Stimulated activated naive CD4-positive, alpha-beta T cell treated with Interleukin-2 at 50 U/mL for 16 hours (primary cell): Measurements from ENCODE around the gene EDC4.
"Not testable (repeated sequence)": the region's sequence is repeated elsewhere in the genome, so short reads cannot be mapped to it uniquely, and the experiment has no call there.

Source experiments
- DNase-seq: peaks from one replicate; lab custom pipeline; 2025; lab: John Stamatoyannopoulos, UW

EDC4 gene

DNA sequence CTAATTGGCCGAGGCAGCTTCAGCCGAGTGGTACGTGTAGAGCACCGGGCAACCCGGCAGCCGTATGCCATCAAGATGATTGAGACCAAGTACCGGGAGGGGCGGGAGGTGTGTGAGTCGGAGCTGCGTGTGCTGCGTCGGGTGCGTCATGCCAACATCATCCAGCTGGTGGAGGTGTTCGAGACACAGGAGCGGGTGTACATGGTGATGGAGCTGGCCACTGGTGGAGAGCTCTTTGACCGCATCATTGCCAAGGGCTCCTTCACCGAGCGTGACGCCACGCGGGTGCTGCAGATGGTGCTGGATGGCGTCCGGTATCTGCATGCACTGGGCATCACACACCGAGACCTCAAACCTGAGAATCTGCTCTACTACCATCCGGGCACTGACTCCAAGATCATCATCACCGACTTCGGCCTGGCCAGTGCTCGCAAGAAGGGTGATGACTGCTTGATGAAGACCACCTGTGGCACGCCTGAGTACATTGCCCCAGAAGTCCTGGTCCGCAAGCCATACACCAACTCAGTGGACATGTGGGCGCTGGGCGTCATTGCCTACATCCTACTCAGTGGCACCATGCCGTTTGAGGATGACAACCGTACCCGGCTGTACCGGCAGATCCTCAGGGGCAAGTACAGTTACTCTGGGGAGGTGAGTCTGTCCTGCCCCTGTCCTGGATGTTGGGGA, 36.3 kb downstream of the EDC4 start:
- no peak for DNase-seq

DNA sequence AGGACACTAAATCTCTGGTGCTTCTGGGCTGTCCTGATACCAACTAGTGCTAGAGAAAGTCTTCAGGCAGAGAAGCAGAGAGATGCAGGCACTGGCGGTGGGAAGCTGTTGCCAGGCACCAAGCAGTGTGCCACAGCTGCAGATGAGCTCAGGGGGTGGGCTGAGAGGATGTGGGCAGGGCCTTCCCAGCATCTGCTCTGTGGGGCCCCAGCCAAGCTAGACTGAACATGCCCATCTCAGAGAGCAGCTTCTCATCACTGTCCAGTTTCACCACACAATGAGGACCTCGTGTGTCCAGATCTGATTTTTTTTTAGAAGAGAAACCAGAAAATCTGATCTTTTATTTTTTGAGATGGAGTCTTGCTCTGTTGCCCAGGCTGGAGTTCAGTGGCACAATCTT, 37.3 kb downstream of the EDC4 start:
- no peak for DNase-seq

DNA sequence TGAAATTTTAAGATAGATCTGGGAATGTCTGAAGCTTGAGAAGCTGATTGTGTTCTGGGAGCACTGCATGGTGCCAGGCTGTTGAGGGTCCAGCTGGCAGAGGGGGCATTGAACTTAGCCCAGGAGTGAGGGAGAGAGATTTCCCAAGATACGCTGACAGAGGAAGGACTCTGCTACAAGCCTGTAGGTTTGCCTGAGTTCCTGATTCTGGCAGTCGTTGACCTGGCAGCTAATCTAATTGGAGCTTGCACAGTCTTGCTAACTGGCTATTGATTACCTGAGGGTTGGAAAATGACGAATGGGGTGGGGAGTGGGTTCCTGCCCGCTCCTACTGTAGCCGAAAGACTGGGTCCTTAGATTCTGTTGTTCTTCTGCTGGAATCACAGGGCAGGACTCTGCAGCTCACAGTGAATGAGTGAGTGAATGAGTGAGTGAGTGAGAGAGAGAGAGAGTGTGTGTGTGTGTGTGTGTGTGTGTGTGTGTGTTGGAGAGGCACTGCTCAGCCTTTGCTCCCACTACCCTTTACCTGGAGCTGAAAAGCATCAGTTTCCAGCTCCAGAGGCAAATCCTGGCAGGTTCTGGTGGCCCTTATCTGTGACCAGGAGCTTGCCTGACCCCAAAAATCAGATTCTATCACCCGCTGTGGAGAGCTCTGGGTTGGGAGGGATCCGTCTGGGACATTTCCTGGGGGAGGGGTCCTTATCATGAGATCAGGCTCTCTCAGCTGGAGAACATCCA, 42.1 kb downstream of the EDC4 start:
- DNase-seq: no peak

DNA sequence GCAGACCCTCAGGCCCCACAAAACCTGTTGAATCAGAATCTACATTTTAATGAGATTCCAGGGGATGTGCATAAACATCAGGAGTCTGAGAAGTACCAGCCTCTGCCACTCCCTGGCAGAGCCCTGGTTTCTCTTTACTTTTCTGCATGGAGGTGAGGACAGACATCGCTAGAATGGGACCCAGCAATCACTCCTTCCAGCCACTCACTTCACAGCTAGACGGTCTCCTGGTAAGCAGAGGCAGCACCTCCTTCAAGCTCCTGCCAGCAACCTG, 42.6 kb downstream of the EDC4 start:
- not testable (repeated sequence) for DNase-seq

DNA sequence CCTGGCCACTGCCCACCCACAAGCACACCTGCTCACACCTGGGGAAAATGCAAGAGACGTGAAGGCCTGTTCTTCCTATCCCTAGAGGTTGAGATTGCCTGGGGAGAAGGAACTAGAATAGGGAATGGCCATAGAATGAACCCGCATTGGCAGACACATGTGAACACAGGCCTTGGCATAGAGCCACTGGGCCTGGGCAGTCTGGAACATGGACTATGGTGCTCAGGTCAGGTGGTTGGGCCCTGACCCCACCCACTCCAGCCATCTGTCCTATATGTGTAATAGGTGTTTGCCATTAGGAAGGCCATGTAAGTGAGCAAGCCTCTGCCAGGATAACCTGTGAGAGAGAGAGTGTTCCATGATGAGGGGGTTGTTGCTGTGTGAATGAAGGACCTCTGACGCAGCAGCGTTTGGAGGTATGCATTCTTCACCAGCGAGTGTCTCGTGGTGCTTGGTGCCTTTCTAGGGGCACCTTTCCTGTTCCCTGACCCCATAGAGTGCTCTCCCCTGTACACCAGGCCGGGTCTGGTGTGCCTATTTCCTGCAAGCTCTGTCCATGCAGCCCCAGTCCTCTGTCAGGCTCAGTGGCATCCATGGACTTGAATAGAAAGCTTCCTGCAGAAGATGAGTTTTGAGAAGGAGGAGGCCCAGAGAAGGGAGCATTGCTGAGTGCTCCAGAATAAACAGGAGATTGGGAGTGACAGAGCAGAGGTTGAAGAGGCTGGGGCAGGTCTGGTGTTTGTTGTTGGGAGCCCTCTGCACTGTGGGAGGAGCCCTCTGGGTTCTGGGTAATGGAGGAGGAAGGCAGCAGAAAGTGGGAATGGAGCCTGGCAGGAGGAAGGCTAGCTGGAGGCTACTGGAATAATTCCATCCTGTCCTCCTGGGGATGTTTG, 43.2 kb downstream of the EDC4 start:
- no peak for DNase-seq

DNA sequence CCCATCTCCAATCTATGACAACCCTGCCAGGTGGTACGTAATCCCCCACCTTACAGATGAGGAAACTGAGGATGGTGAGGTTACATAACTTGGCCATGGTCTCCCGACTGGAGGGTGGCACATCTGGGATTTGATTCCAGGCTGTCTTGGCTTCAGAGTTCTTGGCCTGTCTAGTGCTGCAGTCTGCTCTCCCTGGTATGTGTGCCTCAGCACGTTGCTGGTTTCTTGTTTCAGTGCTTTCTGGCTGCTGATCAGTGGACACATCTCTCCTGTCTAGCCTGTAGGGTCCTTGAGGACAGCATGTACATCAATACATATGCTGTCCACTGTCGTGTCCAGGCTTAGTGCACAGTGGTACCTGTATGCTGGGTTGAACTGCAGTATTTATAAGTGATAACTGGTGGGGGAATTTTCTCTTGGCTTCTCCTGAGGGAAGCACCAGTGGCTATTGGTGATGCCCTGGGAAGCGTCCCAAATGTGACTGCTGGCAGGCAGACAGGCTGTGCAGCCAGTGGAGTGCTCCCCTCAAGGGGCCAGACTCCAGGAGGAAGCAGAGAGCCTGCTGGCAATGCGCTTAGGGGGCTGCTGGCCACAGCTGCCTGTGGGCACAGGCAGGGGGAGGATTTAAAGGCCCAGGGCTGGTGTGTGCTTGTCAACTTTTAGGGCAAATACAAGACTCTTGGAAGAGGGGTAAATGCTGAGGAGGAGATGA, 44.4 kb downstream of the EDC4 start:
- DNase-seq: no peak

DNA sequence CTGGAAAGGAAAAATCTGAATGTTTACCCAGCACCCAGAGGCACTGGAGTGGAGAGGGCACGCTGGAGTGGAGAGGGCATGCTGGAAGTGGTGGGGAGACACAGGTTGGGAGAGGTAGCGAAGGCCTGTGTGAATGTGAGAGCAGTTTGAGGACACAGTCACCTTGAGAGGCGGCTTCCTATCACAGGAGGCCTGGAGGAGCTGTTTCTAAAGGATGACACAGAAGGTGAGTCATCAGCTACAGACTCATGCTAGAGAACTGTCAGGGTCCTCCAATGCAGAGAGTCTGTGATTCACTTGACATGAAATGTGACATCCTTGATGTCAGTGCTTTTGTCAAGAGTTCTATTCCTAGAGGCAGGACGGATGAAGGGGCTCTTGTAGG, 45.0 kb downstream of the EDC4 start:
- peak; percentile 24 for DNase-seq

DNA sequence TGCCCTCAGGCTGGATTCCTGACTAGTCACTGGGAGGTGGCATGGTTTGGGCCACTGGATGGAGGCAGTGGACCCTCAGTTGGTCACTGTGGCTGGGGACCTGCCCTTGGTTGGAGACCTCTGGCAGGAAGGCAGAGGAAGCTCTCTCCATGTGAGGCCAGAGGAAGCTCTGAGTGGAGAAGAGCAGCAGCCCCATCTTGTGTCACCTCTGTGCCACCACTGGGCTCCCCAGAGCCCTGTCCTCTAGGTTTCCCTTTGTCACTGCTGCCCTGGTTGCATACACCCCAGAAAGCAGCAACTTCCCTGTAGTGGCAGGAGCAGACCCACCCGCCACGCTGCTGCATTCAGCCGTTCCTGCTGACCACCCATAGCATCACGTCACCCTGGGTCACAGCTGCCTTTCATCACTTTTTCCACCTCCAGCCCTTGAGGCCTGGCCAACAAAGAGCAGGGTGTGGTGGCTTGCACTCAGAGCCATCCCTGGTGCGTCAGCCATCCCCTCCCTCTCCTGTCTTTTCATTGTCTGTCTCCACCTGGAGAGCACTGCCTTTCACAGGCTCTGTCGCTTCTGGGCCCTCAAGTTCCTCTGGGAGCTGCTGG, 46.9 kb downstream of the EDC4 start:
- no peak for DNase-seq

DNA sequence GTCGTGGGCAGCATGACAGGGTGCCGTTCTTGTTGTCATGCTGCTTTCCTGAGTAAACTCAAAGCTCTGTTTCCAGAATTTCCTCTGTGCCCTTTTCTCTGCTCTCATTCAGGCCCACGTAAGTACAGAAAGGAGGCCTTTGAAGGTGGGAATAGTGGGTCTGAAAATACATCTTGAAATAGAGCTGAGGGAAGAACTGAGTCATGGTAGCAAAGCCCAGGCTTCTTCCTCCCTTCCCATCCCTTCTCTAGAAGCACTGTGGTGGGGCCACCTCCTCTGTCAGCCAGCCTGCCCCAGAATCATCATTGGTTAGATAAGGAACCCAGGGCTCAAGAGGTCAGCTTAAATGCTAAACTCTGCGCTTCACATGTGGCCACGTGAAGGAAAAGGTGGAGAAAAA, 49.4 kb downstream of the EDC4 start:
- no peak for DNase-seq

DNA sequence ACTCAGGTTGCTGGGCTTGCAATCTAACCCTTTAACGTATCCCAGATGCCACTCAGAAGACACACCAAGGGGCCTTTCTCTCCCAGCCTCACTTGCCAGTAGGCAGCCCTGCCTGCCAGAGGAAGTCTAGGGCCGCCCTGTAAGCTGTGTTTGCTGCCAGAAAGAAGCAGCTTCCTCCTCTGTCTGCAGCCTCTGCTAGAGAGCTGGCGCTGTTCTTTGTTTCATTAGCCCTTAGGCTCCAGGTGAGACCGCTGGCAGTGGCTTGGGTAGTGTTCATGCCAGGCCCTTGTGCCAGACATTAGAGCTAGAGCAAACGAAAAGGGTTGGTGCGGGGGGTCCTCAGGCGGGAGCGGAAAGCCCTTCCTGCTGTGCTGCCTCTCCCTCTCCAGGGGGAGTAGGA, 49.9 kb downstream of the EDC4 start:
- no peak for DNase-seq

DNA sequence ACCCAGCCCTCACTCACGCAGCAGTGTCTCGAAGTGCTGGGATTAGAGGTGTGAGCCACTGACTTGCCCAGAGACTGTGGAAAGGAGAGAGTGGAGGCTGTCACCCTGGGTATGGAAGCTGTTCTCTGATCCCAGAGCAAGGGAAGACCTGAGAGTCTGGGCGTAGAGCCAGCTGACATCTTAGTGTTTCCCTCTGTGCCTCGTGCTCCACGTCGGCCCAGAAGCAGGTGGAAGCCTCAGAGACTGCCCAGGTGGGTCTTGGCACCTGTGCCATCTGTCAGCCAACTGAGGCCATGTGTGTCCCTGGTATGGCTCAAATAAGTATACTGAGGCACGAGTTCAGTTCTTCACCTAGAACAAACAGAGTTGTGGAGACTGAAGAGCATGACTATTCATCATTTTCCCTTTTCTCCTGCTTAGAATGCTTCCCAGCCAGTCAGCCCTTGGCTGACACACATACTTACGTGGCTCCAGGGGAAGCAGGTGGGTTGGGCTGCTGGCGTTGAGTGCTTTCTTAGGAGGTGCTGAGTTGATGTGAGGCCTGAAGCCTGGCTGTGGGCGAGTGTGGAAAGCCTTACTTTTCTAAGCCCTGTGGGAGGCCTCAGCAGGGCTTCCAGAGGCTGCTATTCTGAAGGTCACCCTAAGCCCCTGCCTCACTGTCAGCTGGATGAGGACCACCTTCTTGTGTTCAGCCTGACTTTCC, 50.7 kb downstream of the EDC4 start:
- DNase-seq: no peak

DNA sequence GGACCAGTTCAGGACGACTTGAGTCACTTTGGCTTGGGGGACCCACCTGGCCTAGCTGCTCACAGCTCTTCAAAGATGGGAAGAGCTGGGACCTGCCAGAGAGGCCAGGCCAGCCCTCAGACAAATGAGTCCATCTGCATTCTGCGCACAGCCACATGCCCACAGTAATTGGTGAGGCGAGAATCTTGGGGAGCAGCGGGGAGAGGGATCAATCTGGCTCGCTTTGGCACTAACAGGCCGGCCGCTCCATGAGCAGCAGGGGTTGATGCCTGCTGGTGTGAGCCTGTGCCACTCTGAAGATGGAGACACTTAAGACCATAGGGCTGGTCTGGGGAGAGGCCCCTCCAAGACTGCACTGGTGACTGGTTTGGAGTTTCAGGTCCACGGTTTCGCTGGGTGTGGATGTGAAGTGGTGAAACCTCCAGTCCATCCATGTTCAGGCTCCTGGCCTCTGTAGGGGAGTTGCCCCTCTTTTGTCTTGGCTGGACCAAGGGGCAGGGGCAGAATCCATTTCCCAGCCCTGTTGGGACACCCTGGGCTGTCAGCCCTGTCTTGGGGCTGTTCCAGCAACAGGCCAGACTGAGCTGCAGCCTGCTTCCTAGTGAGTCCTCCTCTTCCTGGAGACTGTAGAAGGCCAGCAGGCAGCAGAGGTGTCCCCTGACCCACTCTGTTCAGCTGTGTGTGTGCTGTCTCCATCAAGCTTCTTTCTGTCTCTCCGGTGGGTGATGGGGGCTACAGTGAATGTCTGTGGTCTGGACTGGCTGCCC, 51.5 kb downstream of the EDC4 start:
- DNase-seq: no peak

DNA sequence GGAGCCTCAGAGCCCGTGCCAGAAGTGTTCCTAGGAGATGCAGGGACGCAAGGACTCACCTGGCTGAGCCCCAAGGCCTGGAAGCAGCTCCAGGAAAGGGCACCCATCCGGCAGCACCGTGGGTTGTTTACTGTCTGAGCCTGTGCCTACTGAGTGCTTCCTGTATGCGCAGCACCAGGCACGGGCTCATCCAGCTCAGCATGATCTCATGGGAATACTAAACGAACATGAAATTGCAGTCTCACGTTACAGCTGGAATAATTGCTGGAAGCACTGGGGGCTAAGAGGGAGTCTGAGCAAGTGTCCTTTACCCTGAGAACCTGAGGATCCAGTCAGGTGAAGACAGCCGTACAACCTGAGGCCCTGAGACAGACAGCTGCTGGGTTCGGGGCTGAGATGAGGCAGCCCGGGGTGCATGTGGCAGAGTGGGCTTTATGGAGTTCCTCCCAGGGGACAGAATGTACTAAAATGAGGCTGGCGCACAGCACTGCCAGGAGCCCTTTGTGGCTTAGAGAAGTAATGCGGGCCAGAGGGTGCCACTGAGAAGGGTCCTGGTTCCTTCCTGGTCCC, 53.4 kb downstream of the EDC4 start:
- no peak for DNase-seq

DNA sequence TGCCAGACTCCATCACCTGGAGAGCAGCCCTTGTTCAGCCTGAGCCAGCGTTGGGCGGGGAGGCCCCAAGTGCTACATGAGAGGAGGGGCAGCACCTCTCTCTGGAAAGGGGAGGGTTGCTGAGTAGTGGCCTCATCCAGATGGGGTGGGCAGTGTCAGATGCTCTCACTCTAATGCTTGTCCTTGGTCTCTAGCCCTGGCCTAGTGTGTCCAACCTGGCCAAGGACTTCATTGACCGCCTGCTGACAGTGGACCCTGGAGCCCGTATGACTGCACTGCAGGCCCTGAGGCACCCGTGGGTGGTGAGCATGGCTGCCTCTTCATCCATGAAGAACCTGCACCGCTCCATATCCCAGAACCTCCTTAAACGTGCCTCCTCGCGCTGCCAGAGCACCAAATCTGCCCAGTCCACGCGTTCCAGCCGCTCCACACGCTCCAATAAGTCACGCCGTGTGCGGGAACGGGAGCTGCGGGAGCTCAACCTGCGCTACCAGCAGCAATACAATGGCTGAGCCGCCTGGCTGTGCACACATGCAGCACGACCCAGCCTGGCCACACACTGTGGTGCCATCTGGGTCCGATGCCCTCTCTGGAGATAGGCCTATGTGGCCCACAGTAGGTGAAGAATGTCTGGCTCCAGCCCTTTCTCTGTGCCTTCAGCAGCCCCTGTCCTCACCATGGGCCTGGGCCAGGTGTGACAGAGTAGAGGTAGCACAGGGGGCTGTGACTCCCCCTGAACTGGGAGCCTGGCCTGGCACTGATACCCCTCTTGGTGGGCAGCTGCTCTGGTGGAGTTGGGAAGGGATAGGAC, 54.5 kb downstream of the EDC4 start:
- no peak for DNase-seq

DNA sequence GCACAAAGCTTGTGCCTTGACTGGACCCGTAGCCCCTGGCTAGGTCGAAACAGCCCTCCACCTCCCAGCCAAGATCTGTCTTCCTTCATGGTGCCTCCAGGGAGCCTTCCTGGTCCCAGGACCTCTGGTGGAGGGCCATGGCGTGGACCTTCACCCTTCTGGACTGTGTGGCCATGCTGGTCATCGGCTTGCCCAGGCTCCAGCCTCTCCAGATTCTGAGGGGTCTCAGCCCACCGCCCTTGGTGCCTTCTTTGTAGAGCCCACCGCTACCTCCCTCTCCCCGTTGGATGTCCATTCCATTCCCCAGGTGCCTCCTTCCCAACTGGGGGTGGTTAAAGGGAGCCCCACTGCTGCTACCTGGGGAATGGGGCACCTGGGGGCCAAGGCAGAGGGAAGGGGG, 55.3 kb downstream of the EDC4 start:
- DNase-seq: no peak

DNA sequence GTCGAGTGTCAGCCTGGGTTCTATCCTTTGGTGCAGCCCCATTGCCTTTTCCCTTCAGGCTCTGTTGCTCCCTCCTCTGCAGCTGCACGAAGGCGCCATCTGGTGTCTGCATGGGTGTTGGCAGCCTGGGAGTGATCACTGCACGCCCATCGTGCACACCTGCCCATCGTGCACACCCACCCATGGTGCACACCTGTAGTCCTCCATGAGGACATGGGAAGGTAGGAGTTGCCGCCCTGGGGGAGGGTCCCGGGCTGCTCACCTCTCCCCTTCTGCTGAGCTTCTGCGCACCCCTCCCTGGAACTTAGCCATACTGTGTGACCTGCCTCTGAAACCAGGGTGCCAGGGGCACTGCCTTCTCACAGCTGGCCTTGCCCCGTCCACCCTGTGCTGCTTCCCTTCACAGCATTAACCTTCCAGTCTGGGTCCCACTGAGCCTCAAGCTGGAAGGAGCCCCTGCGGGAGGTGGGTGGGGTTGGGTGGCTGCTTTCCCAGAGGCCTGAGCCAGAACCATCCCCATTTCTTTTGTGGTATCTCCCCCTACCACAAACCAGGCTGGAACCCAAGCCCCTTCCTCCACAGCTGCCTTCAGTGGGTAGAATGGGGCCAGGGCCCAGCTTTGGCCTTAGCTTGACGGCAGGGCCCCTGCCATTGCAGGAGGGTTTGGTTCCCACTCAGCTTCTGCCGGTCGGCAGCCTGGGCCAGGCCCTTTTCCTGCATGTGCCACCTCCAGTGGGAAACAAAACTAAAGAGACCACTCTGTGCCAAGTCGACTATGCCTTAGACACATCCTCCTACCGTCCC, 55.9 kb downstream of the EDC4 start:
- DNase-seq: peak; percentile 66

DNA sequence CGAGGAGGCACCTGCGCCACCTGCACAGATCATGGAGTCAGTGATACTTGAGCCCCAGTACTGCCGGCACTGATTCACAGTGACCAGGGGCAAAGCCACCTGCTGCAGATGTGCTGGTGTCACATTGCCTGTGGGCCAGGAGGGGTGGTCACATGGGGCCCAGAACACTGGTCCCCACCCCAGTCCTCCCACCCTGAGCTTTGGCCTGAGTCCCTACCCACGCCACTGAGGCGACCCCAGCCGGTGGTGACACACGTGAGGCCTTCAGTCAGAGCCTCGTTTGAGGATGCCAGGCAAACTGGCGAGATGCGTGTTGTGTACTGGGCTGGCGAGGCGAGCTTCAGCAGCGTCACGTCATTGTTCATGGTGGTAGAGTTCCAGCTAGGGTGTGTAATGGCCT, 57.3 kb downstream of the EDC4 start:
- DNase-seq: no peak

DNA sequence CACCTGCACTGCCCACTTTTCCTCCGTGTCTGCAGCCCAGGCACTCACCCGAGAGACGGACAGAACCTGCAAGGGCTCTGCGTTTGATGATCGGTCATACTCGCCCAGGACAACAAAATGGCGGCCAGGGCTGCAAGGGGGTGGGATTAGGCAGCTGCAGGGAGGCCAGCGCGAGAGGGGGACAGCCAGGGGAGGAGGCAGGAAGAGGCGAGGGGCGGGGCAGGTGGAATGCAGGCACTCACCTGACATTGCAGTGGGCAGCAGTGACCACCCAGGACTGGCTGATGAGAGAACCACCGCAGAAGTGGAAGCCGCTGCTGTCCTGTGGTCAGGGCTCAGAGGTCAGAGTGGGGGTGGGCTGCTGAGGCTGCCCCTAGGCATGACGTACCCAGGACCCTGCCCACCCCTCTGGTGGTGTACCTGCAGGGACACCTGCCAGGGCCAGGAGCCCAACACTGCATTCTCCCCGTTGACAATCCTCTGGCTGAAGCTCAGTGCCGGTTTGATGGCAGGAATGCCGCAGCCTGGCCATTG, 57.9 kb downstream of the EDC4 start:
- DNase-seq: no peak
